ENCODE measurements around the gene NKTR.

DNA sequence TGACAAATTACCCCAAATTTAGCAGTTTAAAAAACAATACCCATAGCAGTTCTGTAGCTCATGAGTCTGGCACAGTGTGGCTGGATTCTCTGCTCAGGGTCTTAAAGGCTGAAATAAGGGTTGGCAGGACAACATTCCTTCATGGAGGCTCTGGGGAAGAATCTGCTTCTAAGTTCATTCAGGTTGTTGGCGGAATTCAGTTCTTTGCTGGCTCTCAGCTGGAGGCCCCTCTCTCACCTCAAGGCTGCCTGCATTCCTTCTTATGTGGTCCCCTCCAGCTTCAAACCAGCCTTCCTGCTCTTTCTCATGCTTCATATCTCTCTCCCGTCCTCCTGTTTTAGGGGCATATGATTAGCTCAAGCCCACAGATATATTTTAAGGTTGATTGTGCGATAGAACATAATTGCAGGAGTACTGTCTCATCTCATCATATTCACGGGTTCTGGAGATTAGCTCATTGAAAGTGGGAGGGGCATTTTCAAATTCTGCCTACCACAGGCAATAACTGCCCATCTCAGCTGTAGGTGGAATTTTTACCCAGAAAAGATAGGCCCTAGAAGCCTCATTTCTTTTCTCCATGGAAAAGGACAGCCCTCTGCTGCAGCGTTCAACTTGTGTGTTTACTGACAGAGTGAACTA lies 47.5 kb downstream of the NKTR start:
- TF ChIP-seq, protein P1, sequence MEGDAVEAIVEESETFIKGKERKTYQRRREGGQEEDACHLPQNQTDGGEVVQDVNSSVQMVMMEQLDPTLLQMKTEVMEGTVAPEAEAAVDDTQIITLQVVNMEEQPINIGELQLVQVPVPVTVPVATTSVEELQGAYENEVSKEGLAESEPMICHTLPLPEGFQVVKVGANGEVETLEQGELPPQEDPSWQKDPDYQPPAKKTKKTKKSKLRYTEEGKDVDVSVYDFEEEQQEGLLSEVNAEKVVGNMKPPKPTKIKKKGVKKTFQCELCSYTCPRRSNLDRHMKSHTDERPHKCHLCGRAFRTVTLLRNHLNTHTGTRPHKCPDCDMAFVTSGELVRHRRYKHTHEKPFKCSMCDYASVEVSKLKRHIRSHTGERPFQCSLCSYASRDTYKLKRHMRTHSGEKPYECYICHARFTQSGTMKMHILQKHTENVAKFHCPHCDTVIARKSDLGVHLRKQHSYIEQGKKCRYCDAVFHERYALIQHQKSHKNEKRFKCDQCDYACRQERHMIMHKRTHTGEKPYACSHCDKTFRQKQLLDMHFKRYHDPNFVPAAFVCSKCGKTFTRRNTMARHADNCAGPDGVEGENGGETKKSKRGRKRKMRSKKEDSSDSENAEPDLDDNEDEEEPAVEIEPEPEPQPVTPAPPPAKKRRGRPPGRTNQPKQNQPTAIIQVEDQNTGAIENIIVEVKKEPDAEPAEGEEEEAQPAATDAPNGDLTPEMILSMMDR (CRISPR knock-in tag; IDR thresholded peaks at IDR 0.05) = no peak
- TF ChIP-seq KDM5A (IDR thresholded peaks at IDR 0.05; ENCODE audit: borderline replicate concordance, low read length) (no peak), STAT5B (CRISPR knock-in tag; IDR thresholded peaks at IDR 0.05) (no peak)
- TF ChIP-seq, protein P2, sequence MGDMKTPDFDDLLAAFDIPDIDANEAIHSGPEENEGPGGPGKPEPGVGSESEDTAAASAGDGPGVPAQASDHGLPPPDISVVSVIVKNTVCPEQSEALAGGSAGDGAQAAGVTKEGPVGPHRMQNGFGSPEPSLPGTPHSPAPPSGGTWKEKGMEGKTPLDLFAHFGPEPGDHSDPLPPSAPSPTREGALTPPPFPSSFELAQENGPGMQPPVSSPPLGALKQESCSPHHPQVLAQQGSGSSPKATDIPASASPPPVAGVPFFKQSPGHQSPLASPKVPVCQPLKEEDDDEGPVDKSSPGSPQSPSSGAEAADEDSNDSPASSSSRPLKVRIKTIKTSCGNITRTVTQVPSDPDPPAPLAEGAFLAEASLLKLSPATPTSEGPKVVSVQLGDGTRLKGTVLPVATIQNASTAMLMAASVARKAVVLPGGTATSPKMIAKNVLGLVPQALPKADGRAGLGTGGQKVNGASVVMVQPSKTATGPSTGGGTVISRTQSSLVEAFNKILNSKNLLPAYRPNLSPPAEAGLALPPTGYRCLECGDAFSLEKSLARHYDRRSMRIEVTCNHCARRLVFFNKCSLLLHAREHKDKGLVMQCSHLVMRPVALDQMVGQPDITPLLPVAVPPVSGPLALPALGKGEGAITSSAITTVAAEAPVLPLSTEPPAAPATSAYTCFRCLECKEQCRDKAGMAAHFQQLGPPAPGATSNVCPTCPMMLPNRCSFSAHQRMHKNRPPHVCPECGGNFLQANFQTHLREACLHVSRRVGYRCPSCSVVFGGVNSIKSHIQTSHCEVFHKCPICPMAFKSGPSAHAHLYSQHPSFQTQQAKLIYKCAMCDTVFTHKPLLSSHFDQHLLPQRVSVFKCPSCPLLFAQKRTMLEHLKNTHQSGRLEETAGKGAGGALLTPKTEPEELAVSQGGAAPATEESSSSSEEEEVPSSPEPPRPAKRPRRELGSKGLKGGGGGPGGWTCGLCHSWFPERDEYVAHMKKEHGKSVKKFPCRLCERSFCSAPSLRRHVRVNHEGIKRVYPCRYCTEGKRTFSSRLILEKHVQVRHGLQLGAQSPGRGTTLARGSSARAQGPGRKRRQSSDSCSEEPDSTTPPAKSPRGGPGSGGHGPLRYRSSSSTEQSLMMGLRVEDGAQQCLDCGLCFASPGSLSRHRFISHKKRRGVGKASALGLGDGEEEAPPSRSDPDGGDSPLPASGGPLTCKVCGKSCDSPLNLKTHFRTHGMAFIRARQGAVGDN (CRISPR knock-in tag; IDR thresholded peaks at IDR 0.05) = no peak
- TF ChIP-seq, protein P3, sequence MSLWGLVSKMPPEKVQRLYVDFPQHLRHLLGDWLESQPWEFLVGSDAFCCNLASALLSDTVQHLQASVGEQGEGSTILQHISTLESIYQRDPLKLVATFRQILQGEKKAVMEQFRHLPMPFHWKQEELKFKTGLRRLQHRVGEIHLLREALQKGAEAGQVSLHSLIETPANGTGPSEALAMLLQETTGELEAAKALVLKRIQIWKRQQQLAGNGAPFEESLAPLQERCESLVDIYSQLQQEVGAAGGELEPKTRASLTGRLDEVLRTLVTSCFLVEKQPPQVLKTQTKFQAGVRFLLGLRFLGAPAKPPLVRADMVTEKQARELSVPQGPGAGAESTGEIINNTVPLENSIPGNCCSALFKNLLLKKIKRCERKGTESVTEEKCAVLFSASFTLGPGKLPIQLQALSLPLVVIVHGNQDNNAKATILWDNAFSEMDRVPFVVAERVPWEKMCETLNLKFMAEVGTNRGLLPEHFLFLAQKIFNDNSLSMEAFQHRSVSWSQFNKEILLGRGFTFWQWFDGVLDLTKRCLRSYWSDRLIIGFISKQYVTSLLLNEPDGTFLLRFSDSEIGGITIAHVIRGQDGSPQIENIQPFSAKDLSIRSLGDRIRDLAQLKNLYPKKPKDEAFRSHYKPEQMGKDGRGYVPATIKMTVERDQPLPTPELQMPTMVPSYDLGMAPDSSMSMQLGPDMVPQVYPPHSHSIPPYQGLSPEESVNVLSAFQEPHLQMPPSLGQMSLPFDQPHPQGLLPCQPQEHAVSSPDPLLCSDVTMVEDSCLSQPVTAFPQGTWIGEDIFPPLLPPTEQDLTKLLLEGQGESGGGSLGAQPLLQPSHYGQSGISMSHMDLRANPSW (CRISPR knock-in tag; IDR thresholded peaks at IDR 0.05; ENCODE audit: borderline replicate concordance) = no peak
